ENCODE results near the gene TARBP2.

Gene TARBP2

DNA sequence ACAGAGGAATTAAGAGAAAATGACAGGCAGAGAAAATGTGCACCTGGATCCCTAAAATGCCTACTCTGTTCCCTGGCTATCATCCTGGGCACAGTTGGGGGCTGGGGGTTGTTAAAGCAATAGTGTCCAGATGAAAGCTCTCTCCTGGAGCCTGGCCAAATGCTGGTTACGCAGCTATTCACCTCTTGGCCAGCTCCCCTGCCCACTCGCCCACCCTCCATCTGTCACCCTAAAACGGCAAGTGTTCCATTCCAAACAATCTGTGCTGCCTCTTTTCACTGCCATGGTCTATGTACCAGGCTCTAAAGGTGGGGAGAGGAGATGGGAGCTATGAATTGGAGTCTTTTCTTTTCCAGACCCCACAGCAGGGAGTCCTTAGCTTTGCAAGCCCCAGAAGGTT, 30.9 kb downstream of the TARBP2 start:
- no peaks in the 10 kb centered on the region for H3K9me3 ChIP-seq (ENCODE audit: control insufficient read depth, insufficient read depth, low read depth, low read length)
- no peak overlapping the region for H3K27ac ChIP-seq (ENCODE audit: extremely low read depth, low read depth, low read length)
- H3K4me1 ChIP-seq (ENCODE audit: control insufficient read depth, insufficient read depth, low read length), result no peaks in the 10 kb centered on the region
- H3K4me3 ChIP-seq (ENCODE audit: low read depth, low read length), result no peak overlapping the region
- ChIA-PET CTCF (no interaction called here), POLR2A (no interaction called here)
- H3K36me3 ChIP-seq (ENCODE audit: control insufficient read depth in 2 of 2, insufficient read depth in 1 of 2, low read length in 2 of 2), result peaks cover 40 to 56% of the 10 kb centered on the region in 2 experiments
- TF ChIP-seq ZNF843 (tag by site-specific recombination; IDR thresholded peaks at IDR 0.05), result no peak
- TF ChIP-seq ZBTB1 (tag by site-specific recombination; IDR thresholded peaks at IDR 0.05), result no peak
- TF ChIP-seq, protein P1, sequence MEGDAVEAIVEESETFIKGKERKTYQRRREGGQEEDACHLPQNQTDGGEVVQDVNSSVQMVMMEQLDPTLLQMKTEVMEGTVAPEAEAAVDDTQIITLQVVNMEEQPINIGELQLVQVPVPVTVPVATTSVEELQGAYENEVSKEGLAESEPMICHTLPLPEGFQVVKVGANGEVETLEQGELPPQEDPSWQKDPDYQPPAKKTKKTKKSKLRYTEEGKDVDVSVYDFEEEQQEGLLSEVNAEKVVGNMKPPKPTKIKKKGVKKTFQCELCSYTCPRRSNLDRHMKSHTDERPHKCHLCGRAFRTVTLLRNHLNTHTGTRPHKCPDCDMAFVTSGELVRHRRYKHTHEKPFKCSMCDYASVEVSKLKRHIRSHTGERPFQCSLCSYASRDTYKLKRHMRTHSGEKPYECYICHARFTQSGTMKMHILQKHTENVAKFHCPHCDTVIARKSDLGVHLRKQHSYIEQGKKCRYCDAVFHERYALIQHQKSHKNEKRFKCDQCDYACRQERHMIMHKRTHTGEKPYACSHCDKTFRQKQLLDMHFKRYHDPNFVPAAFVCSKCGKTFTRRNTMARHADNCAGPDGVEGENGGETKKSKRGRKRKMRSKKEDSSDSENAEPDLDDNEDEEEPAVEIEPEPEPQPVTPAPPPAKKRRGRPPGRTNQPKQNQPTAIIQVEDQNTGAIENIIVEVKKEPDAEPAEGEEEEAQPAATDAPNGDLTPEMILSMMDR (tag by site-specific recombination; IDR thresholded peaks at IDR 0.05), result no peak
- no peak for TF ChIP-seq ZNF664 (tag by site-specific recombination; IDR thresholded peaks at IDR 0.05)
- TF ChIP-seq ZNF433 (tag by site-specific recombination; IDR thresholded peaks at IDR 0.05; ENCODE audit: low read depth), result no peak
- TF ChIP-seq, protein P2, sequence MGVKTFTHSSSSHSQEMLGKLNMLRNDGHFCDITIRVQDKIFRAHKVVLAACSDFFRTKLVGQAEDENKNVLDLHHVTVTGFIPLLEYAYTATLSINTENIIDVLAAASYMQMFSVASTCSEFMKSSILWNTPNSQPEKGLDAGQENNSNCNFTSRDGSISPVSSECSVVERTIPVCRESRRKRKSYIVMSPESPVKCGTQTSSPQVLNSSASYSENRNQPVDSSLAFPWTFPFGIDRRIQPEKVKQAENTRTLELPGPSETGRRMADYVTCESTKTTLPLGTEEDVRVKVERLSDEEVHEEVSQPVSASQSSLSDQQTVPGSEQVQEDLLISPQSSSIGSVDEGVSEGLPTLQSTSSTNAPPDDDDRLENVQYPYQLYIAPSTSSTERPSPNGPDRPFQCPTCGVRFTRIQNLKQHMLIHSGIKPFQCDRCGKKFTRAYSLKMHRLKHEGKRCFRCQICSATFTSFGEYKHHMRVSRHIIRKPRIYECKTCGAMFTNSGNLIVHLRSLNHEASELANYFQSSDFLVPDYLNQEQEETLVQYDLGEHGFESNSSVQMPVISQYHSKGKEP (tag by site-specific recombination; IDR thresholded peaks at IDR 0.05), result no peak
- TF ChIP-seq ZNF660 (tag by site-specific recombination; IDR thresholded peaks at IDR 0.05), result no peak
- TF ChIP-seq ZNF596 (tag by site-specific recombination; IDR thresholded peaks at IDR 0.05), result no peak
- no peak for TF ChIP-seq ZNF132 (tag by site-specific recombination; IDR thresholded peaks at IDR 0.05; ENCODE audit: borderline replicate concordance)
- no peak for TF ChIP-seq ZFP37 (tag by site-specific recombination; IDR thresholded peaks at IDR 0.05)
- TF ChIP-seq ZSCAN30 (tag by site-specific recombination; IDR thresholded peaks at IDR 0.05), result no peak
- no peak for TF ChIP-seq ZNF530 (tag by site-specific recombination; IDR thresholded peaks at IDR 0.05; ENCODE audit: low read depth)
- no peak for TF ChIP-seq HIC1 (tag by site-specific recombination; IDR thresholded peaks at IDR 0.05)

GRCh38 chr12:53532524-53533445, 31.7 kb downstream of the TARBP2 start:
- CTCF ChIA-PET, result interaction anchor here (1.0 to 1.4 kb wide), 4 partner anchors 10 to 214 kb away, joined by 3 to 7 read pairs (median 4); partner anchors contain the start of gene ATP5MC2
- H3K27ac ChIP-seq (ENCODE audit: extremely low read depth, low read depth, low read length), result no peak overlapping the region
- no peak overlapping the region for H3K4me3 ChIP-seq (ENCODE audit: low read depth, low read length)
- POLR2A ChIA-PET, result interaction anchor here (0.6 kb wide), 1 partner anchor 51 kb away, joined by 6 read pairs; no protein-coding TSS in a partner anchor
- H3K9me3 ChIP-seq (ENCODE audit: control insufficient read depth, insufficient read depth, low read depth, low read length), result no peaks in the 10 kb centered on the region
- no peaks in the 10 kb centered on the region for H3K4me1 ChIP-seq (ENCODE audit: control insufficient read depth, insufficient read depth, low read length)
- H3K36me3 ChIP-seq (ENCODE audit: control insufficient read depth in 2 of 2, insufficient read depth in 1 of 2, low read length in 2 of 2), result peaks cover 42 to 60% of the 10 kb centered on the region in 2 experiments
- no peak for TF ChIP-seq SCRT1 (tag by site-specific recombination; IDR thresholded peaks at IDR 0.05; ENCODE audit: borderline replicate concordance)
- no peak for TF ChIP-seq ZBTB48 (tag by site-specific recombination; IDR thresholded peaks at IDR 0.05)
- TF ChIP-seq SP2 (tag by site-specific recombination; IDR thresholded peaks at IDR 0.05), result no peak
- no peak for TF ChIP-seq ZNF24 (tag by site-specific recombination; IDR thresholded peaks at IDR 0.05)
- TF ChIP-seq ZNF223 (tag by site-specific recombination; IDR thresholded peaks at IDR 0.05), result no peak
- no peak for TF ChIP-seq ZNF404 (tag by site-specific recombination; IDR thresholded peaks at IDR 0.05)
- TF ChIP-seq ZNF2 (tag by site-specific recombination; IDR thresholded peaks at IDR 0.05), result no peak
- no peak for TF ChIP-seq ZNF211 (tag by site-specific recombination; IDR thresholded peaks at IDR 0.05; ENCODE audit: low read depth)
- TF ChIP-seq ZNF664 (tag by site-specific recombination; IDR thresholded peaks at IDR 0.05), result no peak
- TF ChIP-seq, protein P3, sequence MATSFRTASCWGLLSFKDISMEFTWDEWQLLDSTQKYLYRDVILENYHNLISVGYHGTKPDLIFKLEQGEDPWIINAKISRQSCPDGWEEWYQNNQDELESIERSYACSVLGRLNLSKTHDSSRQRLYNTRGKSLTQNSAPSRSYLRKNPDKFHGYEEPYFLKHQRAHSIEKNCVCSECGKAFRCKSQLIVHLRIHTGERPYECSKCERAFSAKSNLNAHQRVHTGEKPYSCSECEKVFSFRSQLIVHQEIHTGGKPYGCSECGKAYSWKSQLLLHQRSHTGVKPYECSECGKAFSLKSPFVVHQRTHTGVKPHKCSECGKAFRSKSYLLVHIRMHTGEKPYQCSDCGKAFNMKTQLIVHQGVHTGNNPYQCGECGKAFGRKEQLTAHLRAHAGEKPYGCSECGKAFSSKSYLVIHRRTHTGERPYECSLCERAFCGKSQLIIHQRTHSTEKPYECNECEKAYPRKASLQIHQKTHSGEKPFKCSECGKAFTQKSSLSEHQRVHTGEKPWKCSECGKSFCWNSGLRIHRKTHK (tag by site-specific recombination; IDR thresholded peaks at IDR 0.05), result no peak
- TF ChIP-seq, protein P4, sequence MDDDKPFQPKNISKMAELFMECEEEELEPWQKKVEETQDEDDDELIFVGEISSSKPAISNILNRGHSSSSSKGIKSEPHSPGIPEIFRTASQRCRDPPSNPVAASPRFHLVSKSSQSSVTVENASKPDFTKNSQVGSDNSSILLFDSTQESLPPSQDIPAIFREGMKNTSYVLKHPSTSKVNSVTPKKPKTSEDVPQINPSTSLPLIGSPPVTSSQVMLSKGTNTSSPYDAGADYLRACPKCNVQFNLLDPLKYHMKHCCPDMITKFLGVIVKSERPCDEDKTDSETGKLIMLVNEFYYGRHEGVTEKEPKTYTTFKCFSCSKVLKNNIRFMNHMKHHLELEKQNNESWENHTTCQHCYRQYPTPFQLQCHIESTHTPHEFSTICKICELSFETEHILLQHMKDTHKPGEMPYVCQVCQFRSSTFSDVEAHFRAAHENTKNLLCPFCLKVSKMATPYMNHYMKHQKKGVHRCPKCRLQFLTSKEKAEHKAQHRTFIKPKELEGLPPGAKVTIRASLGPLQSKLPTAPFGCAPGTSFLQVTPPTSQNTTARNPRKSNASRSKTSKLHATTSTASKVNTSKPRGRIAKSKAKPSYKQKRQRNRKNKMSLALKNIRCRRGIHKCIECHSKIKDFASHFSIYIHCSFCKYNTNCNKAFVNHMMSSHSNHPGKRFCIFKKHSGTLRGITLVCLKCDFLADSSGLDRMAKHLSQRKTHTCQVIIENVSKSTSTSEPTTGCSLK (tag by site-specific recombination; IDR thresholded peaks at IDR 0.05), result no peak
- TF ChIP-seq TRIM28 (IDR thresholded peaks at IDR 0.05; ENCODE audit: borderline replicate concordance, low read length), result no peak
- TF ChIP-seq ZXDB (tag by site-specific recombination; IDR thresholded peaks at IDR 0.05), result no peak
- no peak for TF ChIP-seq KLF9 (tag by site-specific recombination; IDR thresholded peaks at IDR 0.05; ENCODE audit: low read depth)

All from HEK293 (cell line).